ENCODE data around the gene GXYLT1.

DNA sequence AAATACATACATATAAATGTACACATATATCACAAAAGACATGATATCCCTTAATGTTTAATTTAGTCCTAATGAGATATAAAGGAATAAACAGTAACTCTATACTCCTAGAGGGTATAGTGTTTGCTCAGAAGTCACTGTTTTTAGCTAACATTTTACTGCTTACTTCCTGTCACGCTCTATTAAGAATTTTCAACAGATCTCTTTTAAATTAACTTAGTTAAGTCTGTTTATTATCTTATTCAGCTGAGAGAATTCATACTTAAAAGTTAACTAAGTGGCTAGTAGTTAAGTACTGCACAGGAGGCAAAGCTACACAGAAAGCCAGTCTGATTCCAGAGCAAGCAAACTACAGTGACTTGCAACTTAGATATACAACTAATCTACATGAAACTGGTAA is 39.9 kb downstream of the GXYLT1 start:
- TF ChIP-seq, protein P1, sequence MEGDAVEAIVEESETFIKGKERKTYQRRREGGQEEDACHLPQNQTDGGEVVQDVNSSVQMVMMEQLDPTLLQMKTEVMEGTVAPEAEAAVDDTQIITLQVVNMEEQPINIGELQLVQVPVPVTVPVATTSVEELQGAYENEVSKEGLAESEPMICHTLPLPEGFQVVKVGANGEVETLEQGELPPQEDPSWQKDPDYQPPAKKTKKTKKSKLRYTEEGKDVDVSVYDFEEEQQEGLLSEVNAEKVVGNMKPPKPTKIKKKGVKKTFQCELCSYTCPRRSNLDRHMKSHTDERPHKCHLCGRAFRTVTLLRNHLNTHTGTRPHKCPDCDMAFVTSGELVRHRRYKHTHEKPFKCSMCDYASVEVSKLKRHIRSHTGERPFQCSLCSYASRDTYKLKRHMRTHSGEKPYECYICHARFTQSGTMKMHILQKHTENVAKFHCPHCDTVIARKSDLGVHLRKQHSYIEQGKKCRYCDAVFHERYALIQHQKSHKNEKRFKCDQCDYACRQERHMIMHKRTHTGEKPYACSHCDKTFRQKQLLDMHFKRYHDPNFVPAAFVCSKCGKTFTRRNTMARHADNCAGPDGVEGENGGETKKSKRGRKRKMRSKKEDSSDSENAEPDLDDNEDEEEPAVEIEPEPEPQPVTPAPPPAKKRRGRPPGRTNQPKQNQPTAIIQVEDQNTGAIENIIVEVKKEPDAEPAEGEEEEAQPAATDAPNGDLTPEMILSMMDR (IDR thresholded peaks at IDR 0.05) = no peak
- no peak for TF ChIP-seq POLR2A (IDR thresholded peaks at IDR 0.05)
